ENCODE data around the gene DAG1. TPM values are rescaled to one million over a fixed set of nuclear protein-coding genes. Genes with fewer than 3 reads are reported as not detected.

The DAG1 gene
- total and polyA plus RNA-seq, 2 experiments from 2014 or later = 29.9 to 152 TPM

DNA sequence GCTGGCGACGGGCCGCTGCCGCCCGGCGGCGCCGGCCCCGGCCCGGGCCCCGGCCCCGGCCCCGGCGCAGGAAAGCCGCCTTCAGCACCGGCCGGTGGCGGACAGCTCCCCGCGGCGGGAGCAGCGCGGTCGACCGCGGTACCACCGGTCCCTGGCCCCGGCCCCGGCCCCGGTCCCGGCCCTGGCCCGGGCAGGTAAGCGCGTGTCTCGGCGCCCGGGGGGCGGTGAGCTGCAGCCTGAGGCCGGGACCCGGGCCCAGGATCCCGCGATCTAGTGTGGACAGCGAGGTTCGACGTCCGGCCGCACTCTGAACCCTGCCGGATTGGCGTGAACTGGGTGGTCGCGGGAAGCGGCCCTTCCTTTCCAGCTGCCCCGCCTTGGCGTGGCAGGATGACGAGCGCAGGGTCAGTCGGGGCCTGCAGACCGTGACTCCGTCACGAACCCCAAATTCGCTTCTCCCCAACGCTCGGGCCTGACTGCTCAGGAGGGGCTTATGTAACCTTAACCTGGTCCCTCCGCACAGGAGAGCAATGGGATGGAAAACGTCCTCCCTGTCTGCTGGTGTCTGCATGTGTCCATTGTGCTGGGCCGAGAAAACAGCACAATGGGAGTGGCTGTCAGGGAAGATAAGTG is 84.7 kb downstream of the DAG1 start:
- peak overlapping the region; percentile 94 for H3K4me2 ChIP-seq
- TF ChIP-seq, protein P1, sequence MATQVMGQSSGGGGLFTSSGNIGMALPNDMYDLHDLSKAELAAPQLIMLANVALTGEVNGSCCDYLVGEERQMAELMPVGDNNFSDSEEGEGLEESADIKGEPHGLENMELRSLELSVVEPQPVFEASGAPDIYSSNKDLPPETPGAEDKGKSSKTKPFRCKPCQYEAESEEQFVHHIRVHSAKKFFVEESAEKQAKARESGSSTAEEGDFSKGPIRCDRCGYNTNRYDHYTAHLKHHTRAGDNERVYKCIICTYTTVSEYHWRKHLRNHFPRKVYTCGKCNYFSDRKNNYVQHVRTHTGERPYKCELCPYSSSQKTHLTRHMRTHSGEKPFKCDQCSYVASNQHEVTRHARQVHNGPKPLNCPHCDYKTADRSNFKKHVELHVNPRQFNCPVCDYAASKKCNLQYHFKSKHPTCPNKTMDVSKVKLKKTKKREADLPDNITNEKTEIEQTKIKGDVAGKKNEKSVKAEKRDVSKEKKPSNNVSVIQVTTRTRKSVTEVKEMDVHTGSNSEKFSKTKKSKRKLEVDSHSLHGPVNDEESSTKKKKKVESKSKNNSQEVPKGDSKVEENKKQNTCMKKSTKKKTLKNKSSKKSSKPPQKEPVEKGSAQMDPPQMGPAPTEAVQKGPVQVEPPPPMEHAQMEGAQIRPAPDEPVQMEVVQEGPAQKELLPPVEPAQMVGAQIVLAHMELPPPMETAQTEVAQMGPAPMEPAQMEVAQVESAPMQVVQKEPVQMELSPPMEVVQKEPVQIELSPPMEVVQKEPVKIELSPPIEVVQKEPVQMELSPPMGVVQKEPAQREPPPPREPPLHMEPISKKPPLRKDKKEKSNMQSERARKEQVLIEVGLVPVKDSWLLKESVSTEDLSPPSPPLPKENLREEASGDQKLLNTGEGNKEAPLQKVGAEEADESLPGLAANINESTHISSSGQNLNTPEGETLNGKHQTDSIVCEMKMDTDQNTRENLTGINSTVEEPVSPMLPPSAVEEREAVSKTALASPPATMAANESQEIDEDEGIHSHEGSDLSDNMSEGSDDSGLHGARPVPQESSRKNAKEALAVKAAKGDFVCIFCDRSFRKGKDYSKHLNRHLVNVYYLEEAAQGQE (IDR thresholded peaks at IDR 0.05; ENCODE audit: unreplicated experiment) = peak; percentile 74
- TF ChIP-seq, protein P2, sequence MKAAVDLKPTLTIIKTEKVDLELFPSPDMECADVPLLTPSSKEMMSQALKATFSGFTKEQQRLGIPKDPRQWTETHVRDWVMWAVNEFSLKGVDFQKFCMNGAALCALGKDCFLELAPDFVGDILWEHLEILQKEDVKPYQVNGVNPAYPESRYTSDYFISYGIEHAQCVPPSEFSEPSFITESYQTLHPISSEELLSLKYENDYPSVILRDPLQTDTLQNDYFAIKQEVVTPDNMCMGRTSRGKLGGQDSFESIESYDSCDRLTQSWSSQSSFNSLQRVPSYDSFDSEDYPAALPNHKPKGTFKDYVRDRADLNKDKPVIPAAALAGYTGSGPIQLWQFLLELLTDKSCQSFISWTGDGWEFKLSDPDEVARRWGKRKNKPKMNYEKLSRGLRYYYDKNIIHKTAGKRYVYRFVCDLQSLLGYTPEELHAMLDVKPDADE (IDR thresholded peaks at IDR 0.05) = no peak
- TF ChIP-seq, protein P3, sequence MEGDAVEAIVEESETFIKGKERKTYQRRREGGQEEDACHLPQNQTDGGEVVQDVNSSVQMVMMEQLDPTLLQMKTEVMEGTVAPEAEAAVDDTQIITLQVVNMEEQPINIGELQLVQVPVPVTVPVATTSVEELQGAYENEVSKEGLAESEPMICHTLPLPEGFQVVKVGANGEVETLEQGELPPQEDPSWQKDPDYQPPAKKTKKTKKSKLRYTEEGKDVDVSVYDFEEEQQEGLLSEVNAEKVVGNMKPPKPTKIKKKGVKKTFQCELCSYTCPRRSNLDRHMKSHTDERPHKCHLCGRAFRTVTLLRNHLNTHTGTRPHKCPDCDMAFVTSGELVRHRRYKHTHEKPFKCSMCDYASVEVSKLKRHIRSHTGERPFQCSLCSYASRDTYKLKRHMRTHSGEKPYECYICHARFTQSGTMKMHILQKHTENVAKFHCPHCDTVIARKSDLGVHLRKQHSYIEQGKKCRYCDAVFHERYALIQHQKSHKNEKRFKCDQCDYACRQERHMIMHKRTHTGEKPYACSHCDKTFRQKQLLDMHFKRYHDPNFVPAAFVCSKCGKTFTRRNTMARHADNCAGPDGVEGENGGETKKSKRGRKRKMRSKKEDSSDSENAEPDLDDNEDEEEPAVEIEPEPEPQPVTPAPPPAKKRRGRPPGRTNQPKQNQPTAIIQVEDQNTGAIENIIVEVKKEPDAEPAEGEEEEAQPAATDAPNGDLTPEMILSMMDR (conservative IDR thresholded peaks at IDR 0.05; ENCODE audit: low read depth in 2 of 2) = no peak
- TF ChIP-seq STAT1 (IDR thresholded peaks at IDR 0.05; ENCODE audit: unreplicated experiment) = no peak

DNA sequence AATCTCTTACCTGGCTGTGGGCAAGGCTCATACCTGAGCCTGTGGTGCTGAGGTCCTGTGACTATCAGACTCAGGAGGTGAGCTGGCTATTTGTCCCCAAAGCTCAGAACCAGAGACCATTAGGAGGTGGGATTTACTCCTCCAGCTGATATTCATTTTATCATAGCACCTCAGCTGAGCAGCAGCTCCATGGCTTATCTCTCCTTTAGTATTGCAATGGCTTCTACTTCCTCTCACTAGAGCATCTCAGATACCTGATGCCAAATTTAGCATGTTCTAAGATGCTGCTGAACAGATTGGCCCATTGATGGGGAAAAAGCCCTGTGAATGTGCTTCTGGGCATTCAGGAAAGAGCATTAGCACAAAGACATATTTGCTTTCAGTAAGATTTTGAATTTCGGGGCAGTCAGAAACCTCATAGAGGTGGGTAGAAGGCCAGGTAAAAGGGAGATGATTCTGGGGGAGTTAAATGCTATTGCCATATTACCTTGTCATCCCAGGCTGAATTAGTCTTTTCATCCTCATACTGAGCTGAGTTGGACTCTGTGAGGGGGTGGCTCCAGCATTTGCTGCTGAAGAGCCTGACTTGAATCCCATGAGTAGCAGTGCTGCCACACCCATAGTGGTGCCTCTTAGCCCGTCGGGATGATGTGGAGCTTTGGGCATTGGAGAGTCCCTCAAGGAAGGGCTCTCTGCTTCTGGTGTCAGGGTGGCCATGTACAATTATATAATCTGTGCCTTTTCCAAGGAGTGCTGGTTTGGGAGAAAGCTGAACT is 86.6 kb downstream of the DAG1 start:
- DNase-seq (ENCODE audit: low spot score) (no peak), ATAC-seq (no peak)
- Mint-ChIP-seq H3K27me3 (ENCODE audit: insufficient read depth, low read depth, poor library complexity) (peaks cover 14% of the 10 kb centered on the region), H3K4me1 (peaks cover 16% of the 10 kb centered on the region; the same call in 2 of the 3 replicates), H3K4me3 (no peak overlapping the region), H3K27ac (no peak overlapping the region), H3K36me3 (ENCODE audit: low read depth) (no peaks in the 10 kb centered on the region; the same call in 2 of the 3 replicates), H3K9me3 (peaks cover 3% of the 10 kb centered on the region; the same call in 1 of the 3 replicates)
- no peaks in the 10 kb centered on the region for H4K20me1 ChIP-seq (replicated peaks; ENCODE audit: insufficient read depth)
- TF ChIP-seq, protein P2 (IDR thresholded peaks at IDR 0.05) = no peak
- no peak overlapping the region for H3K4me2 ChIP-seq
- no peaks in the 10 kb centered on the region for H3K79me2 ChIP-seq (replicated peaks; ENCODE audit: insufficient read depth)
- H3K27ac ChIP-seq (ENCODE audit: low read depth) = no peak overlapping the region
- peaks cover 16% of the 10 kb centered on the region; the same call in 1 of the 2 replicates for H3F3A ChIP-seq (replicated peaks; ENCODE audit: low read depth)
- no peaks in the 10 kb centered on the region for H3K36me3 ChIP-seq (ENCODE audit: insufficient read depth)
- no peak overlapping the region for H2AFZ ChIP-seq
- H3K4me3 ChIP-seq = no peak overlapping the region
- peaks cover 10% of the 10 kb centered on the region for H3K4me1 ChIP-seq (ENCODE audit: insufficient read depth)
- peaks cover 13% of the 10 kb centered on the region for H3K27me3 ChIP-seq (ENCODE audit: insufficient read depth)
- no peaks in the 10 kb centered on the region for H3K9me2 ChIP-seq (ENCODE audit: insufficient read depth)

More for the DNA sequence above, 84.7 kb downstream of the DAG1 start:
- H3K9me2 ChIP-seq (ENCODE audit: insufficient read depth) = no peaks in the 10 kb centered on the region
- peak; percentile 72 for ATAC-seq
- no peaks in the 10 kb centered on the region for H4K20me1 ChIP-seq (replicated peaks; ENCODE audit: insufficient read depth)
- H3K4me1 ChIP-seq (ENCODE audit: insufficient read depth) = peaks cover 10% of the 10 kb centered on the region
- Mint-ChIP-seq H3K27ac (no peak overlapping the region), H3K9me3 (peaks cover 3% of the 10 kb centered on the region; the same call in 1 of the 3 replicates), H3K36me3 (ENCODE audit: low read depth) (no peaks in the 10 kb centered on the region; the same call in 2 of the 3 replicates), H3K27me3 (ENCODE audit: insufficient read depth, low read depth, poor library complexity) (peaks cover 17% of the 10 kb centered on the region), H3K4me1 (peaks cover 16% of the 10 kb centered on the region; the same call in 2 of the 3 replicates), H3K4me3 (peak overlapping the region; percentile 75)
- H3K27me3 ChIP-seq (ENCODE audit: insufficient read depth) = peaks cover 13% of the 10 kb centered on the region
- peaks cover 16% of the 10 kb centered on the region; the same call in 1 of the 2 replicates for H3F3A ChIP-seq (replicated peaks; ENCODE audit: low read depth)
- H3K79me2 ChIP-seq (replicated peaks; ENCODE audit: insufficient read depth) = no peaks in the 10 kb centered on the region
- H3K27ac ChIP-seq (ENCODE audit: low read depth) = no peak overlapping the region
- peak overlapping the region; percentile 90 for H2AFZ ChIP-seq
- H3K4me3 ChIP-seq = peak overlapping the region; percentile 77
- DNase-seq (ENCODE audit: low spot score) = peak; percentile 65
- H3K36me3 ChIP-seq (ENCODE audit: insufficient read depth) = no peaks in the 10 kb centered on the region
